Measurements from ENCODE around the gene SLC25A41. TPM values are rescaled to one million over a fixed set of nuclear protein-coding genes. Genes with fewer than 3 reads are reported as not detected.

The SLC25A41 gene
- total and polyA plus RNA-seq, 2 of the 13 experiments (the other 11 are each of a cell fraction or from before 2014, with no cell fraction given) = 0.33 to 0.95 TPM

DNA sequence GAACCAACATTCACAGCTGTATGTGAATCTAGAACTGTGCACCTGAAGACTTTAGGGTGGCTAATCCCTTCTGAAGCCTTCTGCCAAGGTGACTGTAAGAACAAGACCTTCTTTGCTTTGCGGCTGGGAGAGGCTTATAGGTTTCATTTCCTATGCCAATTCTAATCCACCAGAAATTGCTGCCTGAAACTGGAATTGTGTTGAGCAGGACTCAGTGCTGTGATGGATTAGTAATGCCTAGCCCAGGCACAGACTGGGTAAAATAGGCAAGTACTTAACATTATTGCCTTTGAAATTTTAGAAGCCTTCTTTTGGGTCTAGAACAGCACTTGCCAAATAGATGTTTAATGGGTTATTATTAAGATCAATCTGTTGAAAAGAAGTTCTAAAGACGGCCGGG lies 14.5 kb upstream of the SLC25A41 start:
- H3K27me3 ChIP-seq (ENCODE audit: control insufficient read depth in 1 of 2, insufficient read depth in 2 of 2, low read length in 2 of 2) = no peaks in the 10 kb centered on the region
- POLR2A ChIA-PET = no interaction called here
- DNase-seq (ENCODE audit: low spot score) (no peak), ATAC-seq (no peak), FAIRE-seq (no peak)
- WGBS (ENCODE audit: low lambda C conversion rate) = 100% methylated on average over 3 of the region's 3 CpGs
- H3K4me1 ChIP-seq (ENCODE audit: insufficient read depth, low read length) = no peaks in the 10 kb centered on the region
- H3K79me2 ChIP-seq (ENCODE audit: insufficient read depth, low read length) = no peaks in the 10 kb centered on the region
- no TSS peak for BruUV-seq (replicated peaks)
- H3K9ac ChIP-seq (ENCODE audit: insufficient read depth, low read depth, low read length) = no peak overlapping the region
- H3K27ac ChIP-seq (ENCODE audit: extremely low read length, insufficient read depth, low read length) = no peak overlapping the region
- H2AFZ ChIP-seq (ENCODE audit: low read length) = no peak overlapping the region
- in situ Hi-C loops (cut with HindIII; ENCODE audit: extremely low pct_ligation_motif_present, low pct_unique_long_range_greater_than_20kb) (no loop called here), intact Hi-C loops (cut with micrococcal nuclease; ENCODE audit: unreplicated experiment) (no loop called here)
- CTCF ChIA-PET (ENCODE audit: low intra/inter-chr PET ratio, low total read pairs) = no interaction called here
- H3K36me3 ChIP-seq (replicated peaks in 1 of 2; ENCODE audit: control insufficient read depth in 1 of 2, insufficient read depth in 2 of 2, low read length in 2 of 2) = peaks cover 0 to 2% of the 10 kb centered on the region in 2 experiments; a peak in 1 of 5 replicates
- no peak overlapping the region for H3K4me3 ChIP-seq (replicated peaks in 1 of 3; ENCODE audit: insufficient read depth in 1 of 3, low read depth in 2 of 3, low read length in 3 of 3)
- H3K9me3 ChIP-seq (ENCODE audit: low read length) = no peaks in the 10 kb centered on the region
- no peak overlapping the region for H3K4me2 ChIP-seq (ENCODE audit: low read depth, low read length)
- H4K20me1 ChIP-seq (ENCODE audit: insufficient read depth, low read length) = no peaks in the 10 kb centered on the region
- TF ChIP-seq NR2F1 (CRISPR knock-in tag; IDR thresholded peaks at IDR 0.05) = no peak
- TF ChIP-seq ZFY (CRISPR knock-in tag; IDR thresholded peaks at IDR 0.05) = no peak
- TF ChIP-seq ZNF775 (CRISPR knock-in tag; IDR thresholded peaks at IDR 0.05; ENCODE audit: borderline replicate concordance) = no peak
- no peak for TF ChIP-seq ZNF10 (CRISPR knock-in tag; IDR thresholded peaks at IDR 0.05; ENCODE audit: borderline replicate concordance, low read depth)
- TF ChIP-seq, protein P1, sequence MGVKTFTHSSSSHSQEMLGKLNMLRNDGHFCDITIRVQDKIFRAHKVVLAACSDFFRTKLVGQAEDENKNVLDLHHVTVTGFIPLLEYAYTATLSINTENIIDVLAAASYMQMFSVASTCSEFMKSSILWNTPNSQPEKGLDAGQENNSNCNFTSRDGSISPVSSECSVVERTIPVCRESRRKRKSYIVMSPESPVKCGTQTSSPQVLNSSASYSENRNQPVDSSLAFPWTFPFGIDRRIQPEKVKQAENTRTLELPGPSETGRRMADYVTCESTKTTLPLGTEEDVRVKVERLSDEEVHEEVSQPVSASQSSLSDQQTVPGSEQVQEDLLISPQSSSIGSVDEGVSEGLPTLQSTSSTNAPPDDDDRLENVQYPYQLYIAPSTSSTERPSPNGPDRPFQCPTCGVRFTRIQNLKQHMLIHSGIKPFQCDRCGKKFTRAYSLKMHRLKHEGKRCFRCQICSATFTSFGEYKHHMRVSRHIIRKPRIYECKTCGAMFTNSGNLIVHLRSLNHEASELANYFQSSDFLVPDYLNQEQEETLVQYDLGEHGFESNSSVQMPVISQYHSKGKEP (CRISPR knock-in tag; IDR thresholded peaks at IDR 0.05) = no peak
- no peak for TF ChIP-seq ZSCAN22 (CRISPR knock-in tag; IDR thresholded peaks at IDR 0.05)
- TF ChIP-seq, protein P2, sequence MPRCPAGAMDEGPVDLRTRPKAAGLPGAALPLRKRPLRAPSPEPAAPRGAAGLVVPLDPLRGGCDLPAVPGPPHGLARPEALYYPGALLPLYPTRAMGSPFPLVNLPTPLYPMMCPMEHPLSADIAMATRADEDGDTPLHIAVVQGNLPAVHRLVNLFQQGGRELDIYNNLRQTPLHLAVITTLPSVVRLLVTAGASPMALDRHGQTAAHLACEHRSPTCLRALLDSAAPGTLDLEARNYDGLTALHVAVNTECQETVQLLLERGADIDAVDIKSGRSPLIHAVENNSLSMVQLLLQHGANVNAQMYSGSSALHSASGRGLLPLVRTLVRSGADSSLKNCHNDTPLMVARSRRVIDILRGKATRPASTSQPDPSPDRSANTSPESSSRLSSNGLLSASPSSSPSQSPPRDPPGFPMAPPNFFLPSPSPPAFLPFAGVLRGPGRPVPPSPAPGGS (CRISPR knock-in tag; IDR thresholded peaks at IDR 0.05) = no peak
- TF ChIP-seq NFKB2 (CRISPR knock-in tag; IDR thresholded peaks at IDR 0.05; ENCODE audit: borderline replicate concordance) = no peak
- TF ChIP-seq RFX3 (CRISPR knock-in tag; IDR thresholded peaks at IDR 0.05) = no peak
- TF ChIP-seq TBX3 (IDR thresholded peaks at IDR 0.05; ENCODE audit: borderline replicate concordance) = no peak
- TF ChIP-seq SPEN (CRISPR knock-in tag; IDR thresholded peaks at IDR 0.05; ENCODE audit: low read depth) = no peak
- TF ChIP-seq NFKBIZ (CRISPR knock-in tag; IDR thresholded peaks at IDR 0.05) = no peak
- TF ChIP-seq, protein P3, sequence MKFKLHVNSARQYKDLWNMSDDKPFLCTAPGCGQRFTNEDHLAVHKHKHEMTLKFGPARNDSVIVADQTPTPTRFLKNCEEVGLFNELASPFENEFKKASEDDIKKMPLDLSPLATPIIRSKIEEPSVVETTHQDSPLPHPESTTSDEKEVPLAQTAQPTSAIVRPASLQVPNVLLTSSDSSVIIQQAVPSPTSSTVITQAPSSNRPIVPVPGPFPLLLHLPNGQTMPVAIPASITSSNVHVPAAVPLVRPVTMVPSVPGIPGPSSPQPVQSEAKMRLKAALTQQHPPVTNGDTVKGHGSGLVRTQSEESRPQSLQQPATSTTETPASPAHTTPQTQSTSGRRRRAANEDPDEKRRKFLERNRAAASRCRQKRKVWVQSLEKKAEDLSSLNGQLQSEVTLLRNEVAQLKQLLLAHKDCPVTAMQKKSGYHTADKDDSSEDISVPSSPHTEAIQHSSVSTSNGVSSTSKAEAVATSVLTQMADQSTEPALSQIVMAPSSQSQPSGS (CRISPR knock-in tag; IDR thresholded peaks at IDR 0.05) = no peak
- no peak for TF ChIP-seq ZNF749 (CRISPR knock-in tag; IDR thresholded peaks at IDR 0.05; ENCODE audit: borderline replicate concordance)
- no peak for TF ChIP-seq KDM2A (CRISPR knock-in tag; IDR thresholded peaks at IDR 0.05; ENCODE audit: borderline replicate concordance, low read depth)
- no peak for TF ChIP-seq FOXK1 (CRISPR knock-in tag; IDR thresholded peaks at IDR 0.05; ENCODE audit: borderline replicate concordance, low read depth)
- TF ChIP-seq, protein P4, sequence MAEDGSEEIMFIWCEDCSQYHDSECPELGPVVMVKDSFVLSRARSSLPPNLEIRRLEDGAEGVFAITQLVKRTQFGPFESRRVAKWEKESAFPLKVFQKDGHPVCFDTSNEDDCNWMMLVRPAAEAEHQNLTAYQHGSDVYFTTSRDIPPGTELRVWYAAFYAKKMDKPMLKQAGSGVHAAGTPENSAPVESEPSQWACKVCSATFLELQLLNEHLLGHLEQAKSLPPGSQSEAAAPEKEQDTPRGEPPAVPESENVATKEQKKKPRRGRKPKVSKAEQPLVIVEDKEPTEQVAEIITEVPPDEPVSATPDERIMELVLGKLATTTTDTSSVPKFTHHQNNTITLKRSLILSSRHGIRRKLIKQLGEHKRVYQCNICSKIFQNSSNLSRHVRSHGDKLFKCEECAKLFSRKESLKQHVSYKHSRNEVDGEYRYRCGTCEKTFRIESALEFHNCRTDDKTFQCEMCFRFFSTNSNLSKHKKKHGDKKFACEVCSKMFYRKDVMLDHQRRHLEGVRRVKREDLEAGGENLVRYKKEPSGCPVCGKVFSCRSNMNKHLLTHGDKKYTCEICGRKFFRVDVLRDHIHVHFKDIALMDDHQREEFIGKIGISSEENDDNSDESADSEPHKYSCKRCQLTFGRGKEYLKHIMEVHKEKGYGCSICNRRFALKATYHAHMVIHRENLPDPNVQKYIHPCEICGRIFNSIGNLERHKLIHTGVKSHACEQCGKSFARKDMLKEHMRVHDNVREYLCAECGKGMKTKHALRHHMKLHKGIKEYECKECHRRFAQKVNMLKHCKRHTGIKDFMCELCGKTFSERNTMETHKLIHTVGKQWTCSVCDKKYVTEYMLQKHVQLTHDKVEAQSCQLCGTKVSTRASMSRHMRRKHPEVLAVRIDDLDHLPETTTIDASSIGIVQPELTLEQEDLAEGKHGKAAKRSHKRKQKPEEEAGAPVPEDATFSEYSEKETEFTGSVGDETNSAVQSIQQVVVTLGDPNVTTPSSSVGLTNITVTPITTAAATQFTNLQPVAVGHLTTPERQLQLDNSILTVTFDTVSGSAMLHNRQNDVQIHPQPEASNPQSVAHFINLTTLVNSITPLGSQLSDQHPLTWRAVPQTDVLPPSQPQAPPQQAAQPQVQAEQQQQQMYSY (CRISPR knock-in tag; IDR thresholded peaks at IDR 0.05) = no peak

Data from HepG2 (cell line).